Measurements from ENCODE around the gene HOXD12.
A peak's percentile ranks its signal among the peaks of the same experiment; 100 is the strongest.

GRCh38 chr2:176080540-176081375 lies 18.8 kb upstream of the HOXD12 start:
- TF ChIP-seq JUNB (IDR thresholded peaks at IDR 0.05; ENCODE audit: unreplicated experiment) (no peak), CTCF (conservative IDR thresholded peaks at IDR 0.05; ENCODE audit: low read depth in 2 of 2) (no peak), POLR2AphosphoS5 (IDR thresholded peaks at IDR 0.05; ENCODE audit: low read depth) (no peak), REST (IDR thresholded peaks at IDR 0.05; ENCODE audit: unreplicated experiment) (no peak), CREB1 (CRISPR knock-in tag; IDR thresholded peaks at IDR 0.05; ENCODE audit: low read depth) (no peak), EZH2phosphoT487 (IDR thresholded peaks at IDR 0.05; ENCODE audit: unreplicated experiment) (peak; percentile 96)
